HEK293 (cell line): ENCODE measurements around the gene MYO1D.

Experiments used
- CTCF ChIA-PET: fragments of 350-600 bp; formaldehyde crosslinking; extraction: SDS; loops from one replicate; lab custom pipeline; 2021; ENCODE audit warnings: antibody characterized with exemption; lab: Yijun Ruan, JAX
- POLR2A ChIA-PET: fragments of 300-600 bp; formaldehyde crosslinking; extraction: SDS; loops from one replicate; lab custom pipeline; 2020; ENCODE audit warnings: antibody characterized with exemption, inconsistent platforms; lab: Yijun Ruan, JAX
- H3K27ac ChIP-seq: fragments of 200-500 bp; sonication (Bioruptor generic); 2 replicates; pipeline ENCODE4 v1.5.1; 2014; ENCODE audit warnings: low read depth, low read length, control low read depth, inconsistent platforms; ENCODE audit errors: extremely low read depth
- H3K36me3 ChIP-seq, 2 experiments: fragments of 200-500 bp in 1 of 2; sonication (Bioruptor generic) in 1 of 2; 1 replicate in 1 of 2; 2 replicates in 1 of 2; pipeline ENCODE4 v1.5.1; 2014 to 2017; ENCODE audit warnings: inconsistent platforms in 2 of 2, low read length in 2 of 2; ENCODE audit not compliant: control insufficient read depth in 2 of 2, insufficient read depth in 1 of 2
- H3K4me1 ChIP-seq: fragments of 200-500 bp; sonication (Bioruptor generic); 2 replicates; pipeline ENCODE4 v1.5.1; 2014; ENCODE audit warnings: mild to moderate bottlenecking, low read length, inconsistent platforms; ENCODE audit not compliant: control insufficient read depth, insufficient read depth
- H3K4me3 ChIP-seq: 2 replicates; pipeline ENCODE4 v1.5.1; 2011; ENCODE audit warnings: low read depth, mild to moderate bottlenecking, control low read depth, low read length, moderate library complexity
- H3K9me3 ChIP-seq: fragments of 200-500 bp; sonication (Bioruptor generic); 2 replicates; pipeline ENCODE4 v1.5.1; 2014; ENCODE audit warnings: low read depth, low read length, inconsistent platforms; ENCODE audit not compliant: control insufficient read depth, insufficient read depth
- GLI4 ChIP-seq: fragments of 450-650 bp; formaldehyde crosslinking; IDR thresholded peaks from 2 replicates; pipeline ENCODE4 v1.5.1; 2016; ENCODE audit warnings: missing biosample characterization, missing genetic modification characterization
- HOXC10 ChIP-seq: sonication (generic); formaldehyde crosslinking; IDR thresholded peaks from 2 replicates; pipeline ENCODE4 v1.8.1; 2023; ENCODE audit warnings: mild to moderate bottlenecking, missing genetic modification reagents
- SCRT1 ChIP-seq: fragments of 450-650 bp; formaldehyde crosslinking; IDR thresholded peaks from 2 replicates; pipeline ENCODE4 v1.5.1; 2016; ENCODE audit warnings: missing biosample characterization, missing genetic modification characterization, borderline replicate concordance
- SETDB1 ChIP-seq: IDR thresholded peaks from one replicate; pipeline ENCODE4 v1.6.1; 2017; ENCODE audit warnings: mild to moderate bottlenecking, low read length, moderate library complexity, mixed read lengths; ENCODE audit not compliant: insufficient read length
- YY2 ChIP-seq: fragments of 450-650 bp; formaldehyde crosslinking; IDR thresholded peaks from 2 replicates; pipeline ENCODE4 v1.5.1; 2016; ENCODE audit warnings: missing biosample characterization, missing genetic modification characterization
- ZBTB1 ChIP-seq: fragments of 450-650 bp; formaldehyde crosslinking; IDR thresholded peaks from 2 replicates; pipeline ENCODE4 v1.5.1; 2016; ENCODE audit warnings: missing biosample characterization, missing genetic modification characterization
- ZBTB11 ChIP-seq: fragments of 450-650 bp; formaldehyde crosslinking; conservative IDR thresholded peaks from 2 replicates; pipeline ENCODE4 v1.5.1; 2016; ENCODE audit warnings: low read depth, missing biosample characterization, missing genetic modification characterization
- ZFHX2 ChIP-seq: fragments of 450-650 bp; formaldehyde crosslinking; conservative IDR thresholded peaks from 2 replicates; pipeline ENCODE4 v1.5.1; 2016; ENCODE audit warnings: missing biosample characterization, missing genetic modification characterization
- ZIC2 ChIP-seq: fragments of 450-650 bp; formaldehyde crosslinking; IDR thresholded peaks from 2 replicates; pipeline ENCODE4 v1.5.1; 2016; ENCODE audit warnings: missing biosample characterization, missing genetic modification characterization
- ZNF121 ChIP-seq: fragments of 450-650 bp; formaldehyde crosslinking; IDR thresholded peaks from 2 replicates; pipeline ENCODE4 v1.5.1; 2016; ENCODE audit warnings: missing biosample characterization, missing genetic modification characterization
- ZNF140 ChIP-seq: fragments of 450-650 bp; formaldehyde crosslinking; IDR thresholded peaks from 2 replicates; pipeline ENCODE4 v1.5.1; 2016; ENCODE audit warnings: missing biosample characterization, missing genetic modification characterization
- ZNF184 ChIP-seq: fragments of 450-650 bp; IDR thresholded peaks from 2 replicates; pipeline ENCODE4 v1.5.1; 2018; ENCODE audit warnings: missing biosample characterization, mild to moderate bottlenecking, missing genetic modification characterization
- ZNF2 ChIP-seq: fragments of 450-650 bp; formaldehyde crosslinking; IDR thresholded peaks from 2 replicates; pipeline ENCODE4 v1.5.1; 2016; ENCODE audit warnings: missing biosample characterization, missing genetic modification characterization
- ZNF239 ChIP-seq: fragments of 450-650 bp; formaldehyde crosslinking; IDR thresholded peaks from 2 replicates; pipeline ENCODE4 v1.5.1; 2016; ENCODE audit warnings: missing biosample characterization, missing genetic modification characterization
- ZNF391 ChIP-seq: fragments of 450-650 bp; formaldehyde crosslinking; IDR thresholded peaks from 2 replicates; pipeline ENCODE4 v1.5.1; 2016; ENCODE audit warnings: low read depth, missing biosample characterization, missing genetic modification characterization, borderline replicate concordance
- ZNF473 ChIP-seq: fragments of 450-650 bp; formaldehyde crosslinking; IDR thresholded peaks from 2 replicates; pipeline ENCODE4 v1.5.1; 2017; ENCODE audit warnings: missing biosample characterization, missing genetic modification characterization
- ZNF518A ChIP-seq: fragments of 450-650 bp; formaldehyde crosslinking; conservative IDR thresholded peaks from 2 replicates; pipeline ENCODE4 v1.5.1; 2016; ENCODE audit warnings: low read depth, missing biosample characterization, missing genetic modification characterization
- ZNF560 ChIP-seq: fragments of 450-650 bp; formaldehyde crosslinking; IDR thresholded peaks from 2 replicates; pipeline ENCODE4 v1.5.1; 2017; ENCODE audit warnings: missing biosample characterization, missing genetic modification characterization, borderline replicate concordance
- ZNF571 ChIP-seq: fragments of 450-650 bp; formaldehyde crosslinking; IDR thresholded peaks from 2 replicates; pipeline ENCODE4 v1.5.0; 2017; ENCODE audit warnings: missing biosample characterization, missing genetic modification characterization
- ZNF660 ChIP-seq: fragments of 450-650 bp; IDR thresholded peaks from 2 replicates; pipeline ENCODE4 v1.5.1; 2018; ENCODE audit warnings: missing biosample characterization, mild to moderate bottlenecking, missing genetic modification characterization
- ZNF707 ChIP-seq: fragments of 450-650 bp; formaldehyde crosslinking; IDR thresholded peaks from 2 replicates; pipeline ENCODE4 v1.5.1; 2016; ENCODE audit warnings: missing biosample characterization, missing genetic modification characterization
- ZNF843 ChIP-seq: fragments of 450-650 bp; formaldehyde crosslinking; IDR thresholded peaks from 2 replicates; pipeline ENCODE4 v1.5.1; 2016; ENCODE audit warnings: missing biosample characterization, missing genetic modification characterization
- ZSCAN5A ChIP-seq: fragments of 450-650 bp; formaldehyde crosslinking; IDR thresholded peaks from 2 replicates; pipeline ENCODE4 v1.5.1; 2016; ENCODE audit warnings: missing biosample characterization, missing genetic modification characterization

Gene MYO1D

GRCh38 chr17:32780721-32781120 is 96.2 kb downstream of the MYO1D start:
- H3K4me1 ChIP-seq, result no peaks in the 10 kb centered on the region
- no peak for TF ChIP-seq ZNF571 (tag by site-specific recombination)
- no peak overlapping the region for H3K27ac ChIP-seq
- no peaks in the 10 kb centered on the region for H3K9me3 ChIP-seq
- H3K4me3 ChIP-seq, result no peak overlapping the region
- H3K36me3 ChIP-seq, result no peaks in the 10 kb centered on the region
- ChIA-PET CTCF (interaction anchor here (0.7 to 8.1 kb wide), 7 partner anchors 17 to 217 kb away, joined by 3 to 211 read pairs (median 19); partner anchors contain the start of gene MYO1D), POLR2A (interaction anchor here (0.6 kb wide), 1 partner anchor 167 kb away, joined by 4 read pairs; no protein-coding TSS in a partner anchor)

- no peak overlapping the region for H3K27ac ChIP-seq
- TF ChIP-seq ZNF121 (tag by site-specific recombination), result no peak
- TF ChIP-seq ZNF391 (tag by site-specific recombination), result no peak
- TF ChIP-seq ZIC2, result no peak
- no peak for TF ChIP-seq SCRT1
- no peak for TF ChIP-seq HOXC10
- no peak for TF ChIP-seq ZNF140 (tag by site-specific recombination)
- TF ChIP-seq ZNF2, result no peak
- TF ChIP-seq ZNF518A (tag by site-specific recombination), result no peak
- no peak for TF ChIP-seq ZNF560
- TF ChIP-seq ZNF843 (tag by site-specific recombination), result no peak
- no peak for TF ChIP-seq ZFHX2
- TF ChIP-seq ZSCAN5A, result no peak
These were observed 99.0 kb downstream of the MYO1D start for GRCh38 chr17:32777922-32778321.

GRCh38 chr17:32777436-32777835 is 99.5 kb downstream of the MYO1D start:
- Histone ChIP-seq H3K36me3 (no peaks in the 10 kb centered on the region), H3K27ac (no peak overlapping the region), H3K4me1 (no peaks in the 10 kb centered on the region), H3K4me3 (no peak overlapping the region), H3K9me3 (no peaks in the 10 kb centered on the region)
- CTCF ChIA-PET, result interaction anchor here (0.6 to 8.1 kb wide), 5 partner anchors 99 to 973 kb away, joined by 3 to 211 read pairs (median 3); partner anchors contain the start of gene MYO1D
- POLR2A ChIA-PET, result no interaction called here
- TF ChIP-seq ZNF660 (tag by site-specific recombination), result no peak
- no peak for TF ChIP-seq ZBTB11 (tag by site-specific recombination)
- no peak for TF ChIP-seq ZNF473 (tag by site-specific recombination)
- no peak for TF ChIP-seq ZNF707 (tag by site-specific recombination)
- TF ChIP-seq ZNF239, result no peak
- no peak for TF ChIP-seq GLI4
- no peak for TF ChIP-seq SETDB1
- TF ChIP-seq ZBTB1 (tag by site-specific recombination), result no peak
- no peak for TF ChIP-seq ZNF184 (tag by site-specific recombination)
- TF ChIP-seq YY2 (tag by site-specific recombination), result no peak
- TF ChIP-seq, all 188 proteins: peak for 0

More at GRCh38 chr17:32777922-32778321, 99.0 kb downstream of the MYO1D start:
- H3K9me3 ChIP-seq, result no peaks in the 10 kb centered on the region
- H3K36me3 ChIP-seq, result no peaks in the 10 kb centered on the region
- H3K4me3 ChIP-seq, result no peak overlapping the region
- ChIA-PET POLR2A (no interaction called here), CTCF (interaction anchor here (0.6 to 8.1 kb wide), 8 partner anchors 13 to 973 kb away, joined by 3 to 211 read pairs (median 4); partner anchors contain the start of gene MYO1D)
- H3K4me1 ChIP-seq, result no peaks in the 10 kb centered on the region
